Middle frontal gyrus (tissue), 1 donor: ENCODE measurements around the gene CTSA.

Experiments
- DNase-seq: peaks from one replicate; pipeline ENCODE4 v3.0.0-alpha.2; 2015; ENCODE audit warnings: low spot score; ENCODE audit errors: extremely low spot score

Gene CTSA

GRCh38 chr20:45937765-45938164 is 46.6 kb downstream of the CTSA start:
- no peak for DNase-seq

GRCh38 chr20:45938727-45939438 is 47.7 kb downstream of the CTSA start:
- DNase-seq: no peak

- DNase-seq: no peak
These were observed 48.9 kb downstream of the CTSA start for GRCh38 chr20:45940053-45940452.

- no peak for DNase-seq
These were observed 49.3 kb downstream of the CTSA start for GRCh38 chr20:45940469-45940868.

- no peak for DNase-seq
These were observed 52.5 kb downstream of the CTSA start for GRCh38 chr20:45943613-45944012.

GRCh38 chr20:45944151-45944964 is 53.2 kb downstream of the CTSA start:
- DNase-seq: no peak

DNA sequence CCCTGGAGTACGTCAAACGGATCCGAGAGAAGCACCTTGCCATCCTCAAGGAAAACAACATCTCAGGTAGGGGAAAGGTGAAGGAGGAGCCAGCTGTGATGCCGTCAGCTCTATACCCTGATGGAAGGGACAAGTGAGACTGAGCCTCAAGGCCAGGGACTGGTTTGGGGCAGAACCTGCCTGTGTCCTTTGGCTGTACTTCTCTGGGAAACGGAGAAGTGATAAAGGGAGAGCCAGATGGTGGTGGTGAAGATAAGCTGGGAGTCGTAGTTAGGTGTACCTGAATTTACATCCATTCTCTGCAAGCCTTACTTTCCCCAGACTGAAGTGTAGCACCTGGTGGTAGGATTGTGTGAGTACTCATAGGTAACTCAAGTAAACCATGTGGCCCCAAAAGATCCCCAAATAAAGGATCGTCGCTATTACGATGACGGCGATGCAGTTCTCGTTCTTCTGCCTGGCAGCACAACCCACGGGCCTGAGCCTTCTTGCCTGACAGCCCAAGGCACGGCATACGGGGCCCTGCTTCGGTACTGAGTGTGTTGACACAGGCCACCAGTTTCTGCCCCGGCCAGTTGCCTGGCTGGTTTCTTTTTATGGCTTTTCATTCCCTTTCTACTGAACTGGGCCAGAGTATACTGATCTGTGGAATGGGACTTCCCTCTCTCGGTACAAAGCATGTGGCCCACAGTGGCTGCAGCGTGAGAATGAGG is 54.0 kb downstream of the CTSA start:
- DNase-seq: no peak

DNA sequence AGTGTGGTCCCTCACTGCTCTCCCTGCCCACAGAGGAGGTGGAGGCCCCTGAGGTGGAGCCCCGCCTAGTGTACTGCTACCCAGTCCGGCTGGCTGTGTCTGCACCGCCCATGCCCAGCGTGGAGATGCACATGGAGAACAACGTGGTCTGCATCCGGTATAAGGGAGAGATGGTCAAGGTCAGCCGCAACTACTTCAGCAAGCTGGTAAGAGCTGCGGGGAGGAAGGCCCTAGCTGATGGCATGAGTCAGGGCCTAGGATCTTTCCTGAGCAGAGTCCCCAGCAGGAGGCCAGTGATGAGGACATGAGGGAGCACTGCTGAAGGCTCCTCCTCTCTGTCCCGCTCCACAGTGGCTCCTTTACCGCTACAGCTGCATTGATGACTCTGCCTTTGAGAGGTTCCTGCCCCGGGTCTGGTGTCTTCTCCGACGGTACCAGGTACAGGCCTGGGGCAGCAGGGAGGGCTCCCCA is 54.6 kb downstream of the CTSA start:
- DNase-seq: no peak

DNA sequence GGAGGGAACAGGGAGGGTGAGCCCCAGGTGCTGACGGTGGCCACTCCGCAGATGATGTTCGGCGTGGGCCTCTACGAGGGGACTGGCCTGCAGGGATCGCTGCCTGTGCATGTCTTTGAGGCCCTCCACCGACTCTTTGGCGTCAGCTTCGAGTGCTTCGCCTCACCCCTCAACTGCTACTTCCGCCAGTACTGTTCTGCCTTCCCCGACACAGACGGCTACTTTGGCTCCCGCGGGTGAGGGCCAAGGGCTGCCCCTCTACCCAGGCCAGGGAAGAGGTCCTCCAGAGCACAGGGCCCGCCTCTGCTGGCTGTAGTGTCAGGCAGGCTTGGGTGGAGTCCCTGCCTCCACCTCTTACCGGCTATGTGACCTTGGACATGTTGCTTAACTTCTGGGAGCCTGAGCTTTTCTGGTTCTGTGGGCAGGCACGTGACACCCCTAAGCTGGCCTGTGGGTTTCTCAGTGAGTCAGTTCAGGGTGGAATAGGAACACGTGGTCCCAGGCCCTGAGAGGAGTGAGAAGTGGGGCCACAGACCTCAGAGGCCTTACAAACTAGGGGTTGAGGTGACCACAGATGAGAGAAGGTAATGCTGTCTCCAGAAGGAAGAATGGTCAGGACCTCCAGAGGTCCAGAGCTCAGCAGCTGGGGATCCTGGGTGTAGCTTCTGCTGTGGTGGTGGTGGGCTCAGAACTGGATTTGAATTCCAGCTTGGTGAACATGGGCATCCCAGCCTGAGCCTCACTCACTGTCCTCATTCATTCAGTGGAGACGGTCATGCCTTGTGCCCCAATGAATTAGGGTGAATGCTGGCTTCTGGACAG is 55.2 kb downstream of the CTSA start:
- no peak for DNase-seq

DNA sequence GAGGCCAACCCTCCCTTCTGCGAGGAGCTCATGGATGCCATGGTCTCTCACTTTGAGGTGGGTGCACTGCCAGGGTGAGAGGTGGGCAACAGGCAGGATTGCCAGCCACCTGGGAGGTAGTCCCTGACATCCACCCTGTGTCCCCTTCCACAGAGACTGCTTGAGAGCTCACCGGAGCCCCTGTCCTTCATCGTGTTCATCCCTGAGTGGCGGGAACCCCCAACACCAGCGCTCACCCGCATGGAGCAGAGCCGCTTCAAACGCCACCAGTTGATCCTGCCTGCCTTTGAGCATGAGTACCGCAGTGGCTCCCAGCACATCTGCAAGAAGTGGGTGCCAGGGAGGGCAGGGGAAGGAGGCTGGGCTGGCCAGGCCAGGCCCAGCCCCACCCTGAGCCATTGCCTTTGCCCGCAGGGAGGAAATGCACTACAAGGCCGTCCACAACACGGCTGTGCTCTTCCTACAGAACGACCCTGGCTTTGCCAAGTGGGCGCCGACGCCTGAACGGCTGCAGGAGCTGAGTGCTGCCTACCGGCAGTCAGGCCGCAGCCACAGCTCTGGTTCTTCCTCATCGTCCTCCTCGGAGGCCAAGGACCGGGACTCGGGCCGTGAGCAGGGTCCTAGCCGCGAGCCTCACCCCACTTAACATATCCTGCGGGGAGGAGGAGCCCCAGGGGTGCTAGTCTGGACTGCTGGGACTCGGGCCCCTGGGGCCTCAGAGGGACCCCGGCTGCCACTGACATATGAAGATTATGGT is 56.2 kb downstream of the CTSA start:
- no peak for DNase-seq

DNA sequence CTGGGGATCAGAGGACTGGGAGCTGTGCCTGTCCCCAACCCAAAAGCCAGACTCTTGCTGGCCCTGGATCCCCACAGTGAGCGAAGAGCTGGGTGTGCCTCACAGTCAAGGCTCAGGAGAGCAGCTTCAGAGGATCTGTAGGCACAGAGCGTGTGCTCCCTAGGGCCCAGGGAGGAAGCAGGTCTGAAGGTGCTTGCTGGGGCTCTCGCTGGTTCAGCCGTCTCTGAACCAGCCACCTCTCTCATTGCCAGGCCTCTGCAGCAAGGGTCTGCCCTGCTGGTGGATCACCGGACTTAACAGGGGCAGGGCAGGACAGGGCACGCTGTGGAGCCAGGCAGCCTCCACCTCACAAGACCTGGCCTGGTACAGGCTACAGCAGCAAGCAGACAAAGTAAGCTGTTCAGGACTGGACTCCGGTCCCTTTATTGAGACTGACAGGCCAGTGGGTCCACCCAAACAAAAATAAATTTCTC is 57.2 kb downstream of the CTSA start:
- DNase-seq: no peak
